ENCODE measurements around the gene CUL1. TPM values are rescaled to one million over a fixed set of nuclear protein-coding genes. Genes with fewer than 3 reads are reported as not detected.

Gene CUL1
- total RNA-seq, 1 experiment from 2014 or later = 32.0 TPM

GRCh38 chr7:148835854-148836253, 137.2 kb downstream of the CUL1 start:
- peaks cover 16% of the 10 kb centered on the region for H3K36me3 ChIP-seq
- H3K9me3 ChIP-seq = no peaks in the 10 kb centered on the region
- H3K27me3 ChIP-seq = no peaks in the 10 kb centered on the region
- no peak for DNase-seq
- H3K4me3 ChIP-seq = no peak overlapping the region

GRCh38 chr7:148838905-148839304, 140.2 kb downstream of the CUL1 start:
- Histone ChIP-seq H3K27me3 (no peaks in the 10 kb centered on the region), H3K4me3 (no peak overlapping the region), H3K36me3 (peaks cover 16% of the 10 kb centered on the region), H3K9me3 (no peaks in the 10 kb centered on the region)
- DNase-seq = no peak

- no peaks in the 10 kb centered on the region for H3K9me3 ChIP-seq
- no peaks in the 10 kb centered on the region for H3K27me3 ChIP-seq
- no peak for DNase-seq
- no peaks in the 10 kb centered on the region for H3K36me3 ChIP-seq
- H3K4me3 ChIP-seq = no peak overlapping the region
Observed at GRCh38 chr7:148847815-148848734, 149.4 kb downstream of the CUL1 start.

DNA sequence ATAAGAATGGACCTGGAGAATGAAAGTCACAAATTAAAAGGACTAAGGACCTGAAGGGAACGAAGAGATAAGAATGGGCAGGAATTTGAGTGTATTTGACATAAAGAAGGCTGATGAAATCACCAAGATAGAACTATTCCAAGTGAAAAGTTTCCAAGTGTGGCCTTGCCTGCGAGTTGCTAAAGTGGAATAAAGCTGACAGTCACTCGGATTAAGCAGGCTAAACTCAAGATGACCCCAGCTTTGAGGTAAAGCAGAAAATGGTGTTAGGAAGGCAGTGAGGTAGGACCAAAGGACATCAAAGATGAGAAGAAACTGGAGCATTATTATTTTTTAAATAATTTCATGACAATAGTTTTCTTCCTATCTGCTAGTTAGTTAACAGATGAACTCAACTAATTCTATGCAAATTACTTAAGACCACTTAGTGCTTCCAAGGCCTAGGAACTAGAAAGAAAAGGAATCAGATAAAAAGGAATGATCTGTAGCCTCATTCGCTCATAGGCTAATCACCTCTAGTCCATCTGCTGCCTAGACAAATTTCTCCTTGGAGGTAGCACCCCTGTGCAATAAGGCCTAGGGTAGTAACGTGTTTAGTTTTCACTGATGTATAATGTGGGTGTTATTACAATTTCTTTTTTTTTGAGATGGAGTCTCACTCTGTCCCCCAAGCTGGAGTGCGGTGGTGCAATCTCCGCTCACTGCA, 150.8 kb downstream of the CUL1 start:
- no peaks in the 10 kb centered on the region for H3K27me3 ChIP-seq
- no peaks in the 10 kb centered on the region for H3K9me3 ChIP-seq
- no peak for DNase-seq
- H3K36me3 ChIP-seq = no peaks in the 10 kb centered on the region
- no peak overlapping the region for H3K4me3 ChIP-seq

GRCh38 chr7:148850564-148850963, 151.9 kb downstream of the CUL1 start:
- DNase-seq = no peak
- H3K27me3 ChIP-seq = no peaks in the 10 kb centered on the region

More at GRCh38 chr7:148850564-148850963, 151.9 kb downstream of the CUL1 start:
- H3K36me3 ChIP-seq = no peaks in the 10 kb centered on the region
- H3K4me3 ChIP-seq = no peak overlapping the region
- no peaks in the 10 kb centered on the region for H3K9me3 ChIP-seq

Other genes starting within 250 kb of the CUL1 start
- not detected in 2 replicates for gene C7orf33, start 108.1 kb upstream of the CUL1 start, total RNA-seq (2014; rRNA removed; shearing (Covaris generic); ENCODE audit: low replicate concordance)
- 13.8 and 19.4 TPM in 2 replicates for gene EZH2, start 185.4 kb downstream of the CUL1 start, total RNA-seq (2014; rRNA removed; shearing (Covaris generic); ENCODE audit: low replicate concordance)